IMR-90 (cell line): ENCODE measurements around the gene MMRN2. TPM values are rescaled to one million over a fixed set of nuclear protein-coding genes. Genes with fewer than 3 reads are reported as not detected.

Experiments
- ATAC-seq: fragments of 200-7000 bp; cut with Tn5 transposase; 2 replicates; pipeline ENCODE4 v1.9.1; 2020; ENCODE audit warnings: low read depth, mild to moderate bottlenecking, moderate library complexity
- BruUV-seq: library from RNA; stranded (reverse); fragments of 400-500 nt; replicated peaks from 2 replicates; lab custom pipeline; 2021; lab: Mats Ljungman, UMichigan
- CTCF ChIA-PET: fragments of 300-600 bp; formaldehyde crosslinking; extraction: SDS; loops from one replicate; lab custom pipeline; 2021; ENCODE audit warnings: antibody characterized with exemption; lab: Yijun Ruan, JAX
- POLR2A ChIA-PET: fragments of 300-600 bp; sonication (Branson Sonifier 250); formaldehyde crosslinking; loops from one replicate; lab custom pipeline; 2022; ENCODE audit warnings: antibody characterized with exemption; ENCODE audit not compliant: unreplicated experiment; lab: Charles Lee
- DNase-seq: peaks from one replicate; pipeline ENCODE4 v3.0.0; 2013
- H2AFZ ChIP-seq: replicated peaks from 2 replicates; pipeline ENCODE3; 2013; ENCODE audit warnings: low read length, mild to moderate bottlenecking; ENCODE audit not compliant: poor library complexity
- H2AK5ac ChIP-seq: 2 replicates; pipeline ENCODE4 v1.6.1; 2013; ENCODE audit warnings: low read depth, low read length, inconsistent platforms
- H2AK9ac ChIP-seq: replicated peaks from 2 replicates; pipeline ENCODE3; 2013; ENCODE audit warnings: mild to moderate bottlenecking, low read depth, low read length, moderate library complexity; ENCODE audit not compliant: poor library complexity
- H2BK120ac ChIP-seq: 2 replicates; pipeline ENCODE4 v1.6.1; 2013; ENCODE audit warnings: low read depth, low read length, inconsistent platforms
- H2BK15ac ChIP-seq: 3 replicates; pipeline ENCODE4 v1.6.1; 2013; ENCODE audit warnings: low read depth, low read length, inconsistent platforms
- H2BK20ac ChIP-seq: 2 replicates; pipeline ENCODE4 v1.6.1; 2013; ENCODE audit warnings: low read depth, mild to moderate bottlenecking, inconsistent platforms, low read length, moderate library complexity
- H2BK5ac ChIP-seq: 2 replicates; pipeline ENCODE4 v1.6.1; 2013; ENCODE audit warnings: mild to moderate bottlenecking, low read depth, low read length, inconsistent platforms; ENCODE audit not compliant: poor library complexity, severe bottlenecking
- H3K14ac ChIP-seq: replicated peaks from 2 replicates; pipeline ENCODE4 v1.6.1; 2013; ENCODE audit warnings: low read depth, low read length, inconsistent platforms
- H3K18ac ChIP-seq: 2 replicates; pipeline ENCODE4 v1.6.1; 2013; ENCODE audit warnings: low read depth, low read length, control low read depth
- H3K23ac ChIP-seq: 2 replicates; pipeline ENCODE4 v1.6.1; 2013; ENCODE audit warnings: low read depth, low read length, inconsistent platforms
- H3K27ac ChIP-seq: 2 replicates; pipeline ENCODE4 v1.5.1; 2013; ENCODE audit warnings: mild to moderate bottlenecking, control low read depth, low read length; ENCODE audit not compliant: insufficient read depth
- H3K27me3 ChIP-seq: 2 replicates; pipeline ENCODE4 v1.6.1; 2013; ENCODE audit warnings: low read length; ENCODE audit not compliant: control insufficient read depth, insufficient read depth
- H3K36me3 ChIP-seq: 2 replicates; pipeline ENCODE4 v1.6.1; 2013; ENCODE audit warnings: low read length, mixed read lengths; ENCODE audit not compliant: control insufficient read depth, insufficient read depth
- H3K4ac ChIP-seq: 2 replicates; pipeline ENCODE4 v1.6.1; 2013; ENCODE audit warnings: low read depth, low read length, inconsistent platforms
- H3K4me1 ChIP-seq: 2 replicates; pipeline ENCODE4 v1.6.1; 2013; ENCODE audit warnings: low read length, mixed read lengths; ENCODE audit not compliant: control insufficient read depth, insufficient read depth
- H3K4me2 ChIP-seq: 2 replicates; pipeline ENCODE4 v1.6.1; 2013; ENCODE audit warnings: low read depth, mild to moderate bottlenecking, control low read depth, low read length, moderate library complexity
- H3K4me3 ChIP-seq: 2 replicates; pipeline ENCODE4 v1.5.1; 2013; ENCODE audit warnings: low read depth, mild to moderate bottlenecking, control low read depth, low read length, moderate library complexity; ENCODE audit not compliant: insufficient read depth
- H3K56ac ChIP-seq: 2 replicates; pipeline ENCODE4 v1.6.1; 2013; ENCODE audit warnings: low read length, inconsistent platforms; ENCODE audit not compliant: insufficient read depth; ENCODE audit errors: extremely low read depth
- H3K79me1 ChIP-seq, 2 experiments: 2 replicates each; pipeline ENCODE4 v1.6.1; 2013; ENCODE audit warnings: low read length in 2 of 2, inconsistent platforms in 1 of 2, low read depth in 1 of 2
- H3K9ac ChIP-seq: 2 replicates; pipeline ENCODE4 v1.6.1; 2013; ENCODE audit warnings: low read depth, low read length, control low read depth
- H3K9me1 ChIP-seq: 2 replicates; pipeline ENCODE4 v1.6.1; 2013; ENCODE audit warnings: low read length, inconsistent platforms; ENCODE audit not compliant: insufficient read depth
- H3K9me3 ChIP-seq: 2 replicates; pipeline ENCODE4 v1.6.1; 2013; ENCODE audit warnings: low read length; ENCODE audit not compliant: control insufficient read depth, insufficient read depth
- H4K20me1 ChIP-seq: 2 replicates; pipeline ENCODE4 v1.6.1; 2013; ENCODE audit warnings: low read length, inconsistent platforms; ENCODE audit not compliant: insufficient read depth
- H4K5ac ChIP-seq: 2 replicates; pipeline ENCODE4 v1.6.1; 2013; ENCODE audit warnings: mild to moderate bottlenecking, low read depth, low read length, control low read depth
- H4K8ac ChIP-seq, 2 experiments: 2 replicates each; pipeline ENCODE4 v1.6.1; 2013; ENCODE audit warnings: low read depth in 2 of 2, low read length in 2 of 2, control low read depth in 1 of 2, inconsistent platforms in 1 of 2
- H4K91ac ChIP-seq: 2 replicates; pipeline ENCODE4 v1.6.1; 2013; ENCODE audit warnings: low read depth, low read length, inconsistent platforms; ENCODE audit not compliant: insufficient read depth
- CEBPB ChIP-seq: IDR thresholded peaks from 2 replicates; pipeline ENCODE4 v1.6.1; 2012; ENCODE audit warnings: low read depth, low read length, improper control_type of control experiment
- RAD21 ChIP-seq: IDR thresholded peaks from 2 replicates; pipeline ENCODE4 v1.6.1; 2012; ENCODE audit warnings: low read length, improper control_type of control experiment
- WGBS, 2 experiments: methylation state at CpG; one replicate each; pipeline versions ENCODE4 v1.1.5 to v1.1.7; 2013; ENCODE audit warnings: missing lambda C conversion rate in 2 of 2; ENCODE audit not compliant: insufficient read length in 1 of 2; ENCODE audit errors: extremely low coverage in 2 of 2; 5-methylcytosine and 5-hydroxymethylcytosine counted together
- dilution Hi-C: fragments of 300-500 bp; cut with HindIII; formaldehyde crosslinking; loops from one replicate; pipeline ENCODE4 v1.14.3; 2018; ENCODE audit warnings: low sequenced_read_pairs; ENCODE audit not compliant: unreplicated experiment
- in situ Hi-C: fragments of 300-500 bp; cut with MboI; formaldehyde crosslinking; loops from 3 replicates; pipeline ENCODE4 v1.14.3; 2019; ENCODE audit warnings: low sequenced_read_pairs, inconsistent platforms, mixed read lengths
- intact Hi-C: fragments of 100-400 bp; cut with micrococcal nuclease; formaldehyde crosslinking; loops from 2 replicates; pipeline ENCODE4 v1.10.0; 2022
- polyA plus RNA-seq, 3 experiments: library from polyadenylated mRNA; depleted of rRNA; stranded (reverse); fragments of >200 nt; gene quantifications; 2 replicates each; pipeline ENCODE4 v1.2.3, GENCODE V29; 2012; ENCODE audit warnings: low replicate concordance in 1 of 3
- total RNA-seq: library from RNA; depleted of rRNA; stranded (reverse); fragments of >200 nt; gene quantifications from 2 replicates; pipeline ENCODE4 v1.2.3, GENCODE V29; 2012

MMRN2 gene
- total and polyA plus RNA-seq, 2 of the 4 experiments (the other 2 are of a cell fraction) = 1.6 to 1.8 TPM

- ATAC-seq (peak; percentile 11; the same call in 1 of the 2 replicates), DNase-seq (peak; percentile 15)
- no TSS peak for BruUV-seq
- TF ChIP-seq CEBPB (0 out of 2 replicates have a peak, but pooled peaks have one; percentile 11), RAD21 (no peak)
- ChIA-PET CTCF (no interaction called here), POLR2A (no interaction called here)
- Histone ChIP-seq H4K5ac (no peak overlapping the region), H3K79me1 (no peaks in the 10 kb centered on the region), H2BK15ac (no peak overlapping the region), H3K9me1 (peaks cover 5% of the 10 kb centered on the region; the same call in 1 of the 2 replicates), H4K20me1 (no peaks in the 10 kb centered on the region), H3K9ac (no peak overlapping the region), H2BK120ac (no peak overlapping the region), H3K4ac (no peak overlapping the region), H3K27ac (no peak overlapping the region), H3K56ac (no peak overlapping the region), H2AK5ac (no peak overlapping the region), H3K23ac (no peak overlapping the region), H3K4me1 (peaks cover 7% of the 10 kb centered on the region), H2BK20ac (no peak overlapping the region), H3K4me2 (no peak overlapping the region), H3K9me3 (no peaks in the 10 kb centered on the region), H3K14ac (no peak overlapping the region), H3K36me3 (no peaks in the 10 kb centered on the region), H2BK5ac (no peak overlapping the region), H2AK9ac (no peak overlapping the region), H3K27me3 (no peaks in the 10 kb centered on the region), H4K8ac (no peak overlapping the region), H4K91ac (no peak overlapping the region), H3K18ac (no peak overlapping the region), H2AFZ (no peak overlapping the region), H3K4me3 (no peak overlapping the region)
- dilution Hi-C loops (no loop called here), intact Hi-C loops (no loop called here), in situ Hi-C loops (no loop called here)
- no CpG with 5 or more reads among the region's 4 CpGs for WGBS, 2 experiments
Observed at GRCh38 chr10:86979296-86979818, 21.9 kb upstream of the MMRN2 start.
